Peyer's patch (tissue), 4 donors: Measurements from ENCODE around the gene HDAC11.

ENCODE experiments used
- CTCF ChIP-seq, 6 experiments: fragments of 450-650 bp in 4 of 6; fragments of 200-600 bp in 2 of 6; sonication (generic) in 1 of 6; IDR thresholded peaks; one replicate each; pipeline ENCODE4 v1.5.1; 2017 to 2019; ENCODE audit warnings: antibody characterized with exemption in 6 of 6, mild to moderate bottlenecking in 3 of 6, moderate library complexity in 1 of 6
- POLR2A ChIP-seq, 2 donors: fragments of 450-650 bp; IDR thresholded peaks; one replicate each; pipeline ENCODE4 v1.5.1; 2017; ENCODE audit warnings: antibody characterized with exemption in 2 of 2, mild to moderate bottlenecking in 2 of 2, moderate library complexity in 2 of 2

- TF ChIP-seq CTCF (IDR thresholded peaks at IDR 0.05): no peak
- TF ChIP-seq POLR2A (IDR thresholded peaks at IDR 0.05): no peak
Observed at GRCh38 chr3:13539292-13539638, 59.2 kb downstream of the HDAC11 start.
